ENCODE measurements around the gene CD40. TPM values are rescaled to one million over a fixed set of nuclear protein-coding genes. Genes with fewer than 3 reads are reported as not detected.

The CD40 gene
- total and polyA plus RNA-seq, 10 of the 15 experiments (the other 5 are each of a cell fraction or from before 2014, with no cell fraction given): 40.8 to 193 (median 89.5) TPM

- SMC1A ChIA-PET (ENCODE audit: uncharacterized antibody, unreplicated experiment): no interaction called here
- no peak for FAIRE-seq
- RAD21 ChIA-PET (ENCODE audit: unreplicated experiment): no interaction called here
- Histone ChIP-seq H3K27ac (ENCODE audit: control insufficient read depth, insufficient read depth) (no peak overlapping the region), H3K36me3 (ENCODE audit: control insufficient read depth in 2 of 2, insufficient read depth in 2 of 2, low read length in 1 of 2) (peaks cover 4 to 38% of the 10 kb centered on the region in 2 experiments), H3K4me2 (ENCODE audit: control insufficient read depth, insufficient read depth) (no peak overlapping the region), H3K4me3 (no peak overlapping the region), H2AFZ (ENCODE audit: control insufficient read depth, low read depth, low read length) (no peak overlapping the region), H3K9me3 (replicated peaks; ENCODE audit: control insufficient read depth, insufficient read depth, low read length) (no peaks in the 10 kb centered on the region), H3K9ac (ENCODE audit: control insufficient read depth, insufficient read depth, low read length) (no peak overlapping the region), H3K79me2 (ENCODE audit: control insufficient read depth, insufficient read depth, low read length) (no peaks in the 10 kb centered on the region), H3K4me1 (ENCODE audit: control insufficient read depth, insufficient read depth, low read length) (no peaks in the 10 kb centered on the region), H4K20me1 (ENCODE audit: control insufficient read depth, insufficient read depth) (no peaks in the 10 kb centered on the region), H3K27me3 (replicated peaks in 1 of 2; ENCODE audit: control insufficient read depth in 2 of 2, insufficient read depth in 2 of 2, low read length in 1 of 2) (no peaks in the 10 kb centered on the region)
- CTCF ChIA-PET: no interaction called here
- POLR2A ChIA-PET: no interaction called here
- in situ Hi-C loops (cut with MboI): no loop called here
- DNase-seq (ENCODE audit: low read depth, low spot score): no peak
- no peak for ATAC-seq
- intact Hi-C loops (cut with micrococcal nuclease; ENCODE audit: unreplicated experiment): no loop called here
- 95% methylated on average over 4 of the region's 4 CpGs for WGBS (ENCODE audit: insufficient coverage, insufficient replicate concordance, low lambda C conversion rate, missing lambda C conversion rate)
- BruUV-seq (replicated peaks): no TSS peak
- TF ChIP-seq KAT2A (conservative IDR thresholded peaks at IDR 0.05; ENCODE audit: control insufficient read depth, low read depth, low read length): no peak
- TF ChIP-seq RFX5 (IDR thresholded peaks at IDR 0.05; ENCODE audit: low read depth, low read length): no peak
- no peak for TF ChIP-seq FOS (IDR thresholded peaks at IDR 0.05; ENCODE audit: borderline replicate concordance, extremely low read depth, insufficient read length)
- no peak for TF ChIP-seq POLR2A (IDR thresholded peaks at IDR 0.05; ENCODE audit: low read depth, low read length)
- TF ChIP-seq, protein P1, sequence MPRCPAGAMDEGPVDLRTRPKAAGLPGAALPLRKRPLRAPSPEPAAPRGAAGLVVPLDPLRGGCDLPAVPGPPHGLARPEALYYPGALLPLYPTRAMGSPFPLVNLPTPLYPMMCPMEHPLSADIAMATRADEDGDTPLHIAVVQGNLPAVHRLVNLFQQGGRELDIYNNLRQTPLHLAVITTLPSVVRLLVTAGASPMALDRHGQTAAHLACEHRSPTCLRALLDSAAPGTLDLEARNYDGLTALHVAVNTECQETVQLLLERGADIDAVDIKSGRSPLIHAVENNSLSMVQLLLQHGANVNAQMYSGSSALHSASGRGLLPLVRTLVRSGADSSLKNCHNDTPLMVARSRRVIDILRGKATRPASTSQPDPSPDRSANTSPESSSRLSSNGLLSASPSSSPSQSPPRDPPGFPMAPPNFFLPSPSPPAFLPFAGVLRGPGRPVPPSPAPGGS (IDR thresholded peaks at IDR 0.05; ENCODE audit: borderline replicate concordance, insufficient read depth, low read depth, low read length, poor library complexity, severe bottlenecking): no peak
- TF ChIP-seq ZBTB11 (CRISPR knock-in tag; IDR thresholded peaks at IDR 0.05): no peak
- no peak for TF ChIP-seq EGR1 (IDR thresholded peaks at IDR 0.05; ENCODE audit: borderline replicate concordance in 1 of 2, low read depth in 2 of 2, low read length in 2 of 2)
- TF ChIP-seq, protein P2, sequence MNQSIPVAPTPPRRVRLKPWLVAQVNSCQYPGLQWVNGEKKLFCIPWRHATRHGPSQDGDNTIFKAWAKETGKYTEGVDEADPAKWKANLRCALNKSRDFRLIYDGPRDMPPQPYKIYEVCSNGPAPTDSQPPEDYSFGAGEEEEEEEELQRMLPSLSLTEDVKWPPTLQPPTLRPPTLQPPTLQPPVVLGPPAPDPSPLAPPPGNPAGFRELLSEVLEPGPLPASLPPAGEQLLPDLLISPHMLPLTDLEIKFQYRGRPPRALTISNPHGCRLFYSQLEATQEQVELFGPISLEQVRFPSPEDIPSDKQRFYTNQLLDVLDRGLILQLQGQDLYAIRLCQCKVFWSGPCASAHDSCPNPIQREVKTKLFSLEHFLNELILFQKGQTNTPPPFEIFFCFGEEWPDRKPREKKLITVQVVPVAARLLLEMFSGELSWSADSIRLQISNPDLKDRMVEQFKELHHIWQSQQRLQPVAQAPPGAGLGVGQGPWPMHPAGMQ (IDR thresholded peaks at IDR 0.05; ENCODE audit: borderline replicate concordance): no peak
- no peak for TF ChIP-seq BMI1 (IDR thresholded peaks at IDR 0.05; ENCODE audit: borderline replicate concordance)
- TF ChIP-seq WRNIP1 (IDR thresholded peaks at IDR 0.05; ENCODE audit: borderline replicate concordance, low read depth, low read length): no peak
- TF ChIP-seq ELK1 (IDR thresholded peaks at IDR 0.05; ENCODE audit: low read depth, low read length): no peak
- no peak for TF ChIP-seq POLR2AphosphoS2 (IDR thresholded peaks at IDR 0.05; ENCODE audit: low read depth, low read length)
- no peak for TF ChIP-seq USF2 (IDR thresholded peaks at IDR 0.05; ENCODE audit: borderline replicate concordance, low read depth, low read length)
- TF ChIP-seq BACH1 (IDR thresholded peaks at IDR 0.05; ENCODE audit: borderline replicate concordance): no peak
- TF ChIP-seq KLF5 (IDR thresholded peaks at IDR 0.05; ENCODE audit: partially characterized antibody): no peak
- TF ChIP-seq CHD2 (IDR thresholded peaks at IDR 0.05; ENCODE audit: borderline replicate concordance, low read depth, low read length): no peak
- no peak for TF ChIP-seq SPI1 (IDR thresholded peaks at IDR 0.05; ENCODE audit: borderline replicate concordance, insufficient read depth, low read depth, low read length)
Measured at GRCh38 chr20:46073024-46073423, 45.1 kb upstream of the CD40 start.

Data from GM12878 (cell line).